Measurements from ENCODE around the gene ATP11A.

ATP11A gene

DNA sequence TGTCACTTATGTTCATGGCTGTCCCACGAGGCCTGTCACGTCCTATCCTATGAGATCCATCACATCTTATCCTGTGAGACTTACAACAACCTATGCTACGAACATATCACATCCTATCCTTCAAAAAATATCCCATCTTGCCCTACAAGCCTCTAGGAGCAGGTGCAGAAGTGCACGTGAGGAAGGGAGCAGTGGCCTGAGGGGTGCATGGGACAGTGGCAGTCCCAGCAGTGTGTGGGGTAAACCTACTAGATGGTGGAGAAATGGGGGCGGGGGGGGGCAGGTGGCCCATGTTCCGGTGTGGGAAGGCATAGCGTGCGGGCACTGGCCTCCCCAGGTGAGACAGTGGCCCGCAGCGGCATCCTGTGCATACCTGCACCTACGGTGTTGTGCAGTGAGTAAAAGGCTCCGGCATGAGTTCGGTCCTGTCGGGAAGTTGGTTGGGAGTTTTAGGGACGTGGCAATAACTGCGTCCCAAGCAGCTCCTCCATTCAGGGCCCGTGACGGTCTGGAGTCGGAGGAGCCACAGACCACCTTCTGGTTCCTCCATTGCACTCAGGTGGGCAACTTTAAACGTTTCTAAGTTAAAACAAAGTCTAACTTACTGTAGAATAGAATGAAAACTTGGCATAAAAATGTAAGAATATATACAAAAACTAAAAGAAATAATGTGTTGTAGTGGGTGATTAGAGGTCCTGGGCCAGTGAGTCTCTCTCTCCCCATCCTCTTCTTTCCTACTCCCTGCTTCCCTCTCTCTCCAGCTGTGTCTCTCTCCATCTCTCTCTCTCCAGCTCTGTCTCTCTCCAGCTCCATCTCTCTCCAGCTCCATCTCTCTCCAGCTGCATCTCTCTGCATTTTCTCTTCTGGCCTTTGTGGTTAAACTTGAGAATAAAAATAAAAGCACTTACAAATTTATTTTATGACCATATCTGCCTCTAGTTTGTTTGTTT is 42.1 kb downstream of the ATP11A start:
- H3K27me3 Mint-ChIP-seq, result no peaks in the 10 kb centered on the region
- H3K27ac Mint-ChIP-seq, result no peak overlapping the region
- no peak overlapping the region for H3K4me3 Mint-ChIP-seq
- no peak for ATAC-seq
- peaks cover 20% of the 10 kb centered on the region for H3K36me3 Mint-ChIP-seq
- no peaks in the 10 kb centered on the region for H3K9me3 Mint-ChIP-seq
- peaks cover 13% of the 10 kb centered on the region for H3K4me1 Mint-ChIP-seq

DNA sequence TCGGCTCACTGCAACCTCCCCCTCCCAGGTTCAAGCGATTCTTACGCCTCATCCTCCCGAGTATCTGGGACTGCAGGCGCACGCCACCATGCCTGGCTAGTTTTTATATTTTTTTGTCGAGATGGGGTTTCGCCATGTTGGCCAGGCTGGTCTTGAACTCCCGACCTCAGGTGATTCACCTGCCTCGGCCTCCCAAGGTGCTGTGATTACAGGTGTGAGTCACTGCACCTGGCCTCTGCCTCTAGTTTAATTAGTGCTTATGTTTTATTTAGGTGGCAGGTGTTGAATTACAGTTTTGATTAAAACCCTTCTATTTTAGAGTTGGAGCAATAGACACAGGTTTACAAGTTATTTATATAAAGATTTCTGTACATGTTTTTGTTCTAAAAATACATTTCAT is 42.8 kb downstream of the ATP11A start:
- no peaks in the 10 kb centered on the region for H3K9me3 Mint-ChIP-seq
- H3K36me3 Mint-ChIP-seq, result peaks cover 24% of the 10 kb centered on the region
- H3K27me3 Mint-ChIP-seq, result no peaks in the 10 kb centered on the region
- H3K4me1 Mint-ChIP-seq, result peaks cover 17% of the 10 kb centered on the region
- H3K4me3 Mint-ChIP-seq, result no peak overlapping the region
- no peak overlapping the region for H3K27ac Mint-ChIP-seq
- ATAC-seq, result no peak

DNA sequence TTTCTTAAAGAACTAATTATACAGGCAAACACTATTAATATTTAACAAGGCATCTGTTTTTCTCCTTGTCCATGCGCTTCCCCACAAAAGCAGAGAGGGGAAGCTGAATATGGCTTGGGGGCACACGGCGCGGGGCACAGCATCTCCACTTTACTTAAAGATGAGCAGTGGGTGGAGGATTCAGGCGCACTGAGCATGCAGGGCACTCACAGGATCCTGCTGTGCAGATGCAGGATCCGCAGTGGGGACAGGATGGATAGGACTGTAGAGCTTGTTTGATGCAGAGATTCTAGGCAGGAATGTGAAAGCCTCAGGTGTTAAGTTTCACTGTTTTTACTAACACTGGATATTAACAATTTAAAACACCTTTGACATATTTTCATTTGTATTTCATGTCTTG is 43.3 kb downstream of the ATP11A start:
- Mint-ChIP-seq H3K27me3 (no peaks in the 10 kb centered on the region), H3K9me3 (no peaks in the 10 kb centered on the region), H3K4me1 (peaks cover 17% of the 10 kb centered on the region), H3K27ac (no peak overlapping the region), H3K4me3 (no peak overlapping the region), H3K36me3 (peaks cover 24% of the 10 kb centered on the region)
- no peak for ATAC-seq

DNA sequence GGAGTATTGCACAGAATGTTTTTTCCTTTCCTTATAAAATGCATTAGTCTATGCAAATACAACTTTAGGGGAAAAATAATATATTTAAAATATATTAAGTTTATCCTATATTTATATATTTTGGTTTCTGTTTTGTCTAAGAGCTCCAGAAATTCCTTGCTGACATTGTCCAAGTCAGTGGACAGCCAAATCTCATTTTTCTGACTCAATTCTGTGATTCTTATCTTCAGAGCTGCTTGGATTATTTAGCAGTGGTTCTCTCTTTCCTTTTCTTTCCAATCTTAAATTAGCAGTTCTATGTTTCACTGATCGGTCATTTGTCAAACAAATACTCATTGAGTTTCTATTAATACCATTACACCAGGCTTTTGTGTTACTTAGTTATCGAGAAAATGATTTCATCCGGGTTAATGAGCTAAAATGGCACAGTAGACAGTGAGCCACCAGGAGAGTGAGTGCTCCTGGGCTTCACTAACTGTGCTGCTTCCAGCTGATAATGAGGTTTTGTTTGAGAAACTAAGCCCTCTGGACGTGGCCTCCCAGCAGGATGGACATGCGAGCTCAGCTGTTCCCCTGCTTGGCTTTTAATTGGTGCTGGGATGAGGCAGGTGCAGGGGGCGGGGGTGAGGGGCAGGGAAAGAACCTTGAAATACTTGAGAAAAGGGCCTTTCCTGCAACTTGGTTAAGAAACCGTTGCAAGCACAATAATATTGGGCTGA is 44.0 kb downstream of the ATP11A start:
- no peak for ATAC-seq
- Mint-ChIP-seq H3K27me3 (no peaks in the 10 kb centered on the region), H3K4me3 (no peak overlapping the region), H3K36me3 (peaks cover 19% of the 10 kb centered on the region), H3K27ac (no peak overlapping the region), H3K9me3 (no peaks in the 10 kb centered on the region), H3K4me1 (peaks cover 17% of the 10 kb centered on the region)

DNA sequence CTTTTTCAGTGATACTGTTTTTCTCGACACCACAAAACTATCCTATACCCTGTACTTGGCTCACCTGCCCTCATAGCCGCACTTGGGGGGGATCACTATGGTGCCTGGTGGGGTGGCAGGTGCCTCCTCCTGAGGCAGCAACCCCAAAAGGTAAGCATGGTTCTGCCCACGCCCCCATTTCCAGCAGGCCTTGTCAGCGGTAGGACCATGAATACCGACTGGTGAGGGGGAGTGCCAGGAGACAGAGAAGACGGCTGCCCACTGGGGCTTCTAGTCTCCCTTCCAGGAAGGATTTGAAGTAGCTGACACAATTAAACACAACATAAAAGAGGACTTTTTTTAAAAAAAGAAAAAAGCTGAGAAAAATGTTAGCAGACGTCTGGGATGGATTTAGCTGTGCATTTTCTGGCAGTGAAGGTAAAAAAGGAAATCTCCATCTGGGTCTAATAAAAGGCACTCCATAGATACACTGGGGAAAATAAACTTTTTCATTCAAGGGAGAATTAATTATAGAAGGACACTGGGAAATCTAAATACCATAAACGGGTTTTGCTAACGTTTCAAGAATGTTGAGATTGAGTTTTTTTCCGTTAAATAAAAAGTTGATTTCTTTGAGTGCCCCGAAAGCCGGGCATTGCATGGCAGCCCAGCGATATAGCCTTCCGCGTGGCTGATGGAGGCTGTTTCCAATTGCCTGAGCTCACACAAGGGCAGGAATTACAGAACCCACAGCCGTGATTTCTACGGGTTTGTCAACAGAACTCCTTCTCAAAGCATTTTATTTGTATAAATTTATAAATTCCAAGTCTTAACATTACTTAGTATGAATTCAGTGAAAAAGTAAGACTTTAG is 45.1 kb downstream of the ATP11A start:
- no peaks in the 10 kb centered on the region for H3K9me3 Mint-ChIP-seq
- peaks cover 13% of the 10 kb centered on the region for H3K36me3 Mint-ChIP-seq
- no peak for ATAC-seq
- H3K27ac Mint-ChIP-seq, result no peak overlapping the region
- H3K4me1 Mint-ChIP-seq, result peaks cover 17% of the 10 kb centered on the region
- no peak overlapping the region for H3K4me3 Mint-ChIP-seq
- H3K27me3 Mint-ChIP-seq, result no peaks in the 10 kb centered on the region

DNA sequence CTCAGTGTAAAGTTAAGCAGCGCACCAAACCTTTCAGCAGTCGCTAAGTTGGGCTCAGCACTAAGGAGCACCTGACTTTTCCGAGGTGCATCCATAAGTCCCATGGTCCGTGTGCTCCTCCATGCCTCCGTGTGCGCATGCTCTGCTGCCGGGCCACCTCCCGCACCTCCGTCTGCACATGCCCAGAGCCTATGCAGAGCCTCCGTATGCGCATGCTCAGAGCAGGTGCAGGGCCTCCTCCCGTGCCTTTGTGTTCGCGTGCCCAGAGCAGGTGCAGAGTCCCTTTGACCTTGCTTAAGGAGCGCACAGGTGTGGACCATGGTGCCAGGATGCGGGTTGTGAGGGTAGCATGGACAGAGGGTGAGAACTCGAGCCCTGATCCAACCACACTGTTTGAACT is 46.0 kb downstream of the ATP11A start:
- no peak for ATAC-seq
- H3K27me3 Mint-ChIP-seq, result no peaks in the 10 kb centered on the region
- no peak overlapping the region for H3K4me3 Mint-ChIP-seq
- no peak overlapping the region for H3K27ac Mint-ChIP-seq
- H3K9me3 Mint-ChIP-seq, result no peaks in the 10 kb centered on the region
- H3K4me1 Mint-ChIP-seq, result peaks cover 17% of the 10 kb centered on the region
- peaks cover 13% of the 10 kb centered on the region for H3K36me3 Mint-ChIP-seq

DNA sequence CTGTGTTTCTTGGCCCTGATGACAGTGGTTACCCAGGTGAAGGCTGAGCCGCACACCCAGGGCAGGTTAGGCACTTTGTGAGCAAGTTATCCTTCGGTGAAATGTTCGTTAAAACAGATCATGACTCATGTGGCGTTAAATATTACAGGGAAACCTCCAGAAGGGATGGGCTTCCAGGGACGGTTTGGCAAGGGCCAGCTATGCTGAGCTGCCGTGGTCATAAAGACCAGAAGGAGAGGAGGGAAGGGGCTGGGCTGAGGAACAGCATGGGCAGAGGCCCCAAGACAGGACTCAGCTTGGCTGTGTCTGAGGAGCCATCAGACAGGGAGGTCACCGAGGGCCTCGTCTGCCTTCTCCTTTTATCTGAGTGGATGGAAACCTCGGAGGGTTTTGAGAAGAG is 47.5 kb downstream of the ATP11A start:
- H3K4me3 Mint-ChIP-seq, result no peak overlapping the region
- peaks cover 13% of the 10 kb centered on the region for H3K36me3 Mint-ChIP-seq
- ATAC-seq, result no peak
- H3K4me1 Mint-ChIP-seq, result peaks cover 18% of the 10 kb centered on the region
- no peak overlapping the region for H3K27ac Mint-ChIP-seq
- H3K27me3 Mint-ChIP-seq, result no peaks in the 10 kb centered on the region
- no peaks in the 10 kb centered on the region for H3K9me3 Mint-ChIP-seq

DNA sequence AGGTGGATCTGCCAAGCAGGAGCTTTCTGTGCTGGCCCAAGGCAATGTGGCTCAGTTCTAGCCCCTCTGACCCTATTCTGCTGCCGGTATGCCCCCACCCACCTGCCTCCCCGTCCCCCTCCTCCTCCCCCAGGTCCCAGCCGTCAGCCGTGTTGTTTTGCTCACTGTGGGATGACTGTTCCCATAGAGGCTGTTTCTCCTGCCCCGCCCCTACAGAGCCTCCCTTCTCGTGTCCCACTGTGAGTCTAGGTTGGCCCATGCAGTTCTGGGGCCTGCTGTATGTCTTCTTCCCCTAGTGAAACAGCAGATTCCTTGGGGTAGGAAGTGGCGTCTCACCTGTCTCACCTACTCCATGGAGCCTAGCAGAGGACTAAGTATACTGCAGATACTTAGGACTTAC is 48.8 kb downstream of the ATP11A start:
- Mint-ChIP-seq H3K27ac (no peak overlapping the region), H3K4me3 (no peak overlapping the region), H3K36me3 (peaks cover 13% of the 10 kb centered on the region), H3K27me3 (no peaks in the 10 kb centered on the region), H3K9me3 (no peaks in the 10 kb centered on the region), H3K4me1 (peaks cover 26% of the 10 kb centered on the region)
- no peak for ATAC-seq

DNA sequence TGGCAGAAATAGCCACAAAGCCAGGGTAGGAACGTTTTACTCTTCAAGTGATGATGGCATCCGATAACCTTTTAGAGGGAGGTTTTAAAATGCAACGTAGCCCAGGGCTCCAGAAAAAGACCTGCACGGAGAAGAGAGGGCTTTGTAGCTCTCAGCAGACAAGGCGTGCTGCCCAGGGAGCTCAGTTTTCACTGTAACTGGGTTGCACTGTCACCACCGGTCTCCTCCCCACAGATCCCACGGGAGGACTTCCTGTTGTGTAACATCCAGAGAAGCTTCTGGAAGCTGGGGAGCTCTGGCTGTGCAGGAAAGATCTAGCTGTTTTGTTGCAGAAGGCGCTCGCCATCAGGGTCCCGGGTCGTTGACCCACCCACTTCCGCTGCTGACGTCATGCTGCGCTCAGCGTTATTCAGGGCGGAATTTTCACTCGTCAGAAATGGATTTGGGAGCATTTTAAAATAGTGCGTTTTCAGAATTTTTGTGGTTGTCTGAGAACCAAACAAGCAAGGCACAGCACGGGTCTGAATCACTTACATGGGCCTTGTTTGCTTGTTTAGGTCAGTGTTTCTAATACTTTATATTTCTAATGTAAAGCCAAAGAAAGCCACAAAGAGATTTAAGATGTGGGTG is 50.8 kb downstream of the ATP11A start:
- Mint-ChIP-seq H3K36me3 (peaks cover 7% of the 10 kb centered on the region), H3K27ac (peak overlapping the region; percentile 11), H3K27me3 (no peaks in the 10 kb centered on the region), H3K4me3 (no peak overlapping the region), H3K9me3 (no peaks in the 10 kb centered on the region), H3K4me1 (peaks cover 31% of the 10 kb centered on the region)
- ATAC-seq, result no peak

DNA sequence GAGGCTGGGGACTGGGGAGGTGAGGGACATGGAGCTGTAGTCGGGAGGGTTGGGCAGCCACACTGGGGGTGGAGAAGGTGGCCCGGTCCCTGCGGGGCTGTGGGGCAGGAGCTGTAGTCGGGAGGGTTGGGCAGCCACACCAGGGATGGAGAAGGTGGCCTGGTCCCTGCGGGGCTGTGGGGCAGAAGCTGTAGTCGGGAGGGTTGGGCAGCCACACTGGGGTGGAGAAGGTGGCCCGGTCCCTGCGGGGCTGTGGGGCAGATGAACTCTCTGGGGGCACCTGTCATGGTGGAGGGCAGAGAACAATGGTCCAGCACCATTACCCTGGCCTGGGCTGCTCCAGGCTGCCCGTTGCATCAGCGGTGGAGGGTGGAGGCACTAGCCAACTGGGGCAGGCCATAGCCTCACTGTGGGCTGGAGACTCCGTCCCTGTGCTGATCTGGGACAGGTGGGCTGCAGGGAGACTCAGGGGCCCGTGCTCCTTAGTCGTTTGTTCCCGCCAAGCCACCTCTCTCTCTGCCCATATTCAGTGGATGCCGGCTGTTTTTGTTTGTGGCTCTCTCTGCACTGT is 51.4 kb downstream of the ATP11A start:
- Mint-ChIP-seq H3K4me1 (peaks cover 31% of the 10 kb centered on the region), H3K27me3 (no peaks in the 10 kb centered on the region), H3K4me3 (no peak overlapping the region), H3K36me3 (peaks cover 7% of the 10 kb centered on the region), H3K9me3 (no peaks in the 10 kb centered on the region), H3K27ac (peak overlapping the region; percentile 11)
- peak; percentile 25 for ATAC-seq

DNA sequence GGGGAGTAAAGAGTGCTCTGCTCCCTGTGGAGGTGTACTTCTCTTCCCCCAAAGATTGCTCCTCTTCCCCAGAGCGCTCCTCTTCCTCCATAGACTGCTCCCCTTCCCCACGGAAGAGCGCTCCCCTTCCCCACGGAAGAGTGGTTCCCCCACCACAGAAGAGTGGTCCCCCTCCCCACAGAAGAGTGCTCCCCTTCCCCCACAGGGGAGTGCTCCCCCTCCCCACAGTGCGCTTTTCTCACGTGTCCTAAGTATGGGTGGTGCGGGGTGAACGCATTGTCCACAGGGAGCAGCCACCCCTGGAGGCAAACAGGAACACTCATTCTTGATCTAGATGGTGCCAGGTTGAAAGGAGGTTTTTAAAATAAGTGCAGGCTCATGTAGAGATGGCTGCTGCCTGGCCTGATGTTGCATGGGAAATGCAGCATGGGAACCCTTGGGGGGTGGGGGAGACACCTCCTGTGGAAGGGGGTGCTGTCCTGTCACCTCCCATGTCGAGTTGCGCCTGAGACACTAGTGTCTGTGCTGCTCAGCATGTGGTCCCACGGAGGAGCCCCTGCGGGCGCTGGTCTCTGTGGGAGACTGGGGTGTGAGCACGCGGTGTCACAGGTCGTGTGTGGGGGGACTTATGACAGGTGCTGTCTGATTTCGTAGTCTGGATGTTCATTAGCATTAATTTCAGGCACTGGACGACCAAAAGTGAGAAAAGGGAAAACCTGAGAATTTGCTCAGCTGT is 52.2 kb downstream of the ATP11A start:
- Mint-ChIP-seq H3K36me3 (peaks cover 3% of the 10 kb centered on the region), H3K4me3 (no peak overlapping the region), H3K4me1 (peaks cover 29% of the 10 kb centered on the region), H3K27me3 (no peaks in the 10 kb centered on the region), H3K9me3 (no peaks in the 10 kb centered on the region), H3K27ac (no peak overlapping the region)
- peak; percentile 37 for ATAC-seq

DNA sequence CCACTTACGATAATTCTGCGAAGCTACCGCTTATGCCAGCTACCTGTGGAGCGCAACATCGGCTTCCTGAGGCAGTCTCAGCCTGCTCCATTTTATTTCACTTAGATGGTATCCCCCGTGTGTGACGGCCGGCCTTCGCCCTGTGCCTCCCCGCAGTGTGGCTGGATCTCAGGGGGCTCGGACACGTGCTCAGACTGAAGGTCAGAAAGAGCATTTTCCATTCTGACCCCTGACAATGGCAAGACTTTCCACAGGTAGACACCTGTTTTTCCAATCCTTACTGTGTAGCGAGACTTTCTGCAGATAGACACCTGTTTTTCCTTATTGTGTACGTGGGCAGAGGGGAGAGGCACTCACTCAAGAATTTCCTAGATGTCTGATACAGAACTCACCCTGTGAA is 52.7 kb downstream of the ATP11A start:
- ATAC-seq, result no peak
- H3K4me1 Mint-ChIP-seq, result peaks cover 26% of the 10 kb centered on the region
- H3K9me3 Mint-ChIP-seq, result no peaks in the 10 kb centered on the region
- H3K27me3 Mint-ChIP-seq, result no peaks in the 10 kb centered on the region
- H3K27ac Mint-ChIP-seq, result no peak overlapping the region
- H3K36me3 Mint-ChIP-seq, result no peaks in the 10 kb centered on the region
- no peak overlapping the region for H3K4me3 Mint-ChIP-seq

DNA sequence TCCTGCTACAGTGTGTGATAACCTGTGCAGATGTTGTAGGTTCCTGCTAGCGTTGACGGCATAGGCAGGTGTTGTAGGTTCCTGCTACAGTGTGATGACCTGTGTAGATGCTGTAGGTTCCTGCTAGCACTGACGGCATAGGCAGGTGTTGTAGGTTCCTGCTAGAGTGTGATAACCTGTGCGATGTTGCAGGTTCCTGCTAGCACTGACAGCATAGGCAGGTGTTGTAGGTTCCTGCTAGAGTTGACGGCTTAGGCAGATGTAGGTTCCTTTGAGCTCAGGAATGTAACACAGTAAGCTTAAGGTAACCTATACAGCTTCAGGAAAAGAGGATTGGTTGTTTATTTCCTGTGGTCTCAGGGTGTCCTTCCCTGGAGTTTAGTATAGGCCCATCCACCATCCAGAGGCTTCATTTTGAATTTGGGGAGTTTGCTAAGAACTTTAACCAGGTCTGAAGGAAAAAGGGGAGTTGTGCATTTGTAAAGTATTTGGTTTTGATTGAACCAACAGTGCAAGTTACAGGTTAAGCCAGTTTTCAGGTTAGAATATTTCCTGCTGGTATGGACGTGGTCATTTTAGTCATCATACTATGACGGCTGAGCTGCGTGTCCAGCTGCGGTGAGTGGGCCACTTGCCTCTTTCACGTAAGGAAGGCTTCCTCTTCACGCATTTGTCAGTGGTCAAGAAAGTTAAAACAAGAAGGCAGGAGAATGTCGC is 53.8 kb downstream of the ATP11A start:
- no peak overlapping the region for H3K4me3 Mint-ChIP-seq
- no peaks in the 10 kb centered on the region for H3K9me3 Mint-ChIP-seq
- H3K27ac Mint-ChIP-seq, result no peak overlapping the region
- no peaks in the 10 kb centered on the region for H3K27me3 Mint-ChIP-seq
- peaks cover 26% of the 10 kb centered on the region for H3K4me1 Mint-ChIP-seq
- H3K36me3 Mint-ChIP-seq, result no peaks in the 10 kb centered on the region
- ATAC-seq, result no peak

Measured in stimulated activated memory B cell treated with anti-CD40 and anti-IgM and Interleukin-4, amounts not matched to agents 10 μg/mL and 1 μg/mL and 100 μg/mL, for 72 hours (primary cell).